HG02759 (cell line): ENCODE measurements around the gene MAP3K14.
"Not testable (repeated sequence)": the region's sequence is repeated elsewhere in the genome, so short reads cannot be mapped to it uniquely, and the experiment has no call there.

Experiments used
- ATAC-seq: cut with Tn5 transposase; IDR thresholded peaks from one replicate; pipeline ENCODE4 v1.9.1; 2021; ENCODE audit warnings: mild to moderate bottlenecking, moderate library complexity; ENCODE audit not compliant: unreplicated experiment

MAP3K14 gene

GRCh38 chr17:45302649-45303173 is 14.1 kb downstream of the MAP3K14 start:
- ATAC-seq = peak; percentile 59

- not testable (repeated sequence) for ATAC-seq
Observed at GRCh38 chr17:45302220-45302619, 14.6 kb downstream of the MAP3K14 start.

- no peak for ATAC-seq
Observed at GRCh38 chr17:45301674-45302073, 15.1 kb downstream of the MAP3K14 start.

GRCh38 chr17:45300060-45300751 is 16.6 kb downstream of the MAP3K14 start:
- ATAC-seq = no peak

- ATAC-seq = no peak
Observed at GRCh38 chr17:45299361-45299760, 17.5 kb downstream of the MAP3K14 start.

- no peak for ATAC-seq
Observed at GRCh38 chr17:45298546-45299285, 18.1 kb downstream of the MAP3K14 start.

- no peak for ATAC-seq
Observed at GRCh38 chr17:45296833-45297124, 20.0 kb downstream of the MAP3K14 start.

- peak; percentile 35 for ATAC-seq
Observed at GRCh38 chr17:45296003-45296832, 20.6 kb downstream of the MAP3K14 start.

GRCh38 chr17:45294506-45294905 is 22.3 kb downstream of the MAP3K14 start:
- ATAC-seq = no peak

- no peak for ATAC-seq
Observed at GRCh38 chr17:45293413-45294211, 23.2 kb downstream of the MAP3K14 start.

GRCh38 chr17:45292696-45293412 is 24.0 kb downstream of the MAP3K14 start:
- no peak for ATAC-seq

GRCh38 chr17:45291171-45291805 is 25.5 kb downstream of the MAP3K14 start:
- ATAC-seq = no peak

GRCh38 chr17:45290269-45290765 is 26.5 kb downstream of the MAP3K14 start:
- no peak for ATAC-seq

- ATAC-seq = no peak
Observed at GRCh38 chr17:45289301-45290268, 27.2 kb downstream of the MAP3K14 start.

GRCh38 chr17:45288825-45289224 is 28.0 kb downstream of the MAP3K14 start:
- ATAC-seq = no peak

- ATAC-seq = no peak
Observed at GRCh38 chr17:45287526-45288500, 29.0 kb downstream of the MAP3K14 start.

GRCh38 chr17:45286286-45286685 is 30.5 kb downstream of the MAP3K14 start:
- ATAC-seq = no peak
